ENCODE data around the gene AEBP1.
A peak's percentile ranks its signal among the peaks of the same experiment; 100 is the strongest.

Gene AEBP1

DNA sequence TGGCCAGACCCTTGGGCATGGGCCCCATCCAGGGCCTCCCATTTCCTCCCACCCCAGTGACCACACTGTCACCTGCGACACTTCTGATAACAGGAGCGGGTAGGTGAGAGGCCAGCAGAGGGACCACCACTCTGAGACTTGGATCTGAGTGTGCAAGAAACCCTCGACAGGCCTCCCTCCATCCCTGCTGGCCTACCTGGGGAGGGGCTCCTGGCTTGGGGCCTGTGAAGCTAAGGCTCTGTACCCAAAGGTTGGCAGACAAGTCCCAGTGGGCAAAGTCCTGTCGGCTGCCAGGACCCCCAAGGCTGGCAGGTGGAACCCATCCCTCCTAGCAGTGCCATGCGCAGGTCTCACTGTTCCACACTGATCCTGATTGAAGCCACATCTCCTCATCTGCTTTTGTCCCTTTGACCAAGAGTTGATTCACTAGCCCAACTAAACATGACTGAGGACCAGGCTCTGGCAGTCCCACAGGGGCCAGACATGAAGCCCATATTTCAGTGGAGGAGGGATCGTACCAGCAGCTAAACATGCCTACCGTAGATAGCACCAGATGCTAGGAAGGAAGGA is 37.6 kb upstream of the AEBP1 start:
- no peak for DNase-seq (ENCODE audit: low read depth in 2 of 2)

DNA sequence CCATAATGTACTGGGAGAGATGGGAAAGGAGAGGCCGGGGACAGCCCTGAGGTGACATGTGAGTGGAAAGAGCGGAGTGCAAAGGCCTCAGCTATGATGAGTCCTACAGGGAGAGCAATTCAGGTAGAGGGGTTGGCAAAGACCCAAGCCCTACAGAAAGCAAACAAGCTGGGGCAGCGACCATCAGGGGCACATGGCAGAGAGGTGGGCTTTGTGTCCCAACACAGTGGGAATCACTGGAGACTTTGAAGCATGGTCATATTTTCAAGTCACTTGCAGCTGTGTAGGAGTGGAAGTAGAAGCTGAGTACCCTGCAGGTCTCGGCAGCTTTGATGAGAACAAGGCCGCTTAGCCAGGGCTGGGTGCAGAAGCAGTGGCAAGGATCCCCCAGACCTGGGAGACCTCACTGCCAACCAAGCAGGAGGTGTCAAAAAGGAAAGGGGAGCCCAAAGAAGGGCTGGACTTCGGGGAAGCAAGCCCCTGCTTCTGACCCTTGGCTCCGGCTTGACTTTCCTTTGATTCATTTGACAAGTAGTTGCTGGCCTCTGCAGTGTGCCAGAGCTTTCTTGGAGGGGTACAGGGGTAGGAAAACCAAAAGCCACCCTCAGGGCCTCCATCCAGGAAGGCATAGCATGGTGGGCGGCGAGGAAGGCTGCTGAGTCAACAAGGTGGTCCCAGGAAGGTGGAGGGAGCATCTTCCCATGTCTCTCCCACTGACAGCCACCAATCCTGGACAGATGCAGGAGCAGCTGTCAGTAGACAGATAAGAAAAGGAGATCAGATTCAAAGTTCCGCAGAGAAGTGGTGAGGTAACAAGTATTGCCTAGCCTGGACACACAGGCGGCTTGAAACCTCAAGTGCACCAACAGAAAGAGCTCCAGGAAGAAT is 36.8 kb upstream of the AEBP1 start:
- DNase-seq (ENCODE audit: low read depth in 2 of 2), result no peak

DNA sequence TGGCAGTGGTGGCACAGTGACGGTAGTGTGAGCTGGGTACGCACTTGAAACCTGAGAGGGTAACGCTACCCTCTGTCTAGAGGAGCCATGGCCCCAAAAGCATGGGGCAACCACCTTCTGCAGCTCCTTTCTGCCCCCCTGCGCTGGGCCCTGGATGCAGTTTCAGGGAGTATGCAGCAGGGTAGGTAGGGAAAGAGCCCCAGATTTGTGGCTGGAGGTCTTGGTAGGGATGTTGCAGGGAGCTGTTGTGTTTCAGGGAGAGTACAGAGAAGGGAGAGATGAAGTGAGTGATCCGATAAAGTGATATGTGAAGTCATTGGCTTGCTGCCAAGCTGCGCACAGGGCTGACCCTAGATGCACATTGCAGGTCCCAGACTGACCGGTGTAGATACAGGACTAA is 36.1 kb upstream of the AEBP1 start:
- no peak for DNase-seq (ENCODE audit: low read depth in 2 of 2)

DNA sequence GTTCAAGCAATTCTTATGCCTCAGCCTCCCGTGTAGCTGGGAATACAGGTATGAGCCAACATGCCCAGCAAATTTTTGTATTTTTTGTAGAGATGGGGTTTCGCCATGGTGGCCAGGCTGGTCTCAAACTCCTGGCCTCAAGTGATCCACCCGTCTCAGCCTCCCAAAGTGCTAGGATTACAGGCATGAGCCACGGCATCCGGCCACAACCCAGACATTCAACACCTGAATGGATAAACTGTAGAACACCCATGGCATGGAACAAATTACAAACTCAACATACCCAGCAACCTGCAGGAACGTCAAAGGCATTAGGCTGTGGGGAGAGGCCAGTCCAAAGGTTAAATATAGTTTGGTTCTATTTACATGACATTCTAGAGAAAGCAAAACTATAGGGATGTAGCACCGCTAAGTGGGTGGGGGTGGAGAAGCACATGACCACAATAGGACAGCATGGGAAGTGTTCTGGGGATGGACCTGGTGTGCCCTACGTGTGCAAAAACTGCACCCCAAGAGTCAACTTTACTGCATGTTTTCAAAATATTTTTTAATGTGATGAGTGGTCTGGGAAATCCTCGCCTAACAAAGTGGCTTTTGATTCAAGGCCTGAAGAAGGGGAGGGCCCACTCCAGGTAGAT is 32.3 kb upstream of the AEBP1 start:
- DNase-seq (ENCODE audit: low read depth in 2 of 2), result no peak

DNA sequence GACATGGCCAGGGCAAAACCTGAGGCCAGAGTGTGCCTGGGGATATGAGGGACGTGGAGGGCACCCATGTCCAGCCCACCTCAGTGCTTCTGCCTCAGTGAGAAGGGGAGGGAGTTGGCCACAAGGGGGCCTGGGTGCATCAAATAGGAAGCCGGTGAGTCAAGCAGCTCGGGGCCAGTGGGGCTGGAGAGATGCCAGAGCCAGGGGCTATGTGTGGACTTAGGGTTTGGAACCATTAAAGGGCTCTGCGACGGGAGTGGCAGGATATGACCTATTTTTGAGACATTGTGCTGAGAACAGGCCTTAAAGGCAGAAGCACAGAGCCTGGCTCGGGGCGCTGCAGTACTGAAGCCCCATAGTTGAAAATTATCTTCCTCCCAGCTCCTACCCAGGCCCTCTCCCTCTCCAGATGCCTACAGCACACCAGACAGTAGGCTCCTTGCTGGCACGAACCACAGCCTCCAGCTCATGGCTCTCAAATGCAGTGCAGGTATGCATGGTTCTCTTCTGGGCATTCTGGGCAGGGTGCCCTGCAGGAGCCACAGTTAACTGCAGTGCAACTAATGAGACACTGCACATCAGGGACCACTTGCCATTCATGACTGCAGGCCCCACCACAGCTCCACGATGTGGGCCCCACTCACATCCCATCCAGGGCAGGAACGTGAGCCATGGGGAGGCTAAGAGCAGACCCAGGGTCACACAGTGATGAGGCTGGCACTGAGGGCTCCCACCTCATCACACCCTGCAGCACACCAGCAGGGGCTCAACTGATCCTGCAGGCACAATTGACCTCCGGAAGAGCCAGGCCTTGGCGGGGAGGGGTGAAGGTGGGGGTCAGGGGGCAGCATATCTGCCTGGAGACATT is 31.5 kb upstream of the AEBP1 start:
- peak in 1 of 2 donors; percentile 34 for DNase-seq (ENCODE audit: low read depth in 2 of 2)

DNA sequence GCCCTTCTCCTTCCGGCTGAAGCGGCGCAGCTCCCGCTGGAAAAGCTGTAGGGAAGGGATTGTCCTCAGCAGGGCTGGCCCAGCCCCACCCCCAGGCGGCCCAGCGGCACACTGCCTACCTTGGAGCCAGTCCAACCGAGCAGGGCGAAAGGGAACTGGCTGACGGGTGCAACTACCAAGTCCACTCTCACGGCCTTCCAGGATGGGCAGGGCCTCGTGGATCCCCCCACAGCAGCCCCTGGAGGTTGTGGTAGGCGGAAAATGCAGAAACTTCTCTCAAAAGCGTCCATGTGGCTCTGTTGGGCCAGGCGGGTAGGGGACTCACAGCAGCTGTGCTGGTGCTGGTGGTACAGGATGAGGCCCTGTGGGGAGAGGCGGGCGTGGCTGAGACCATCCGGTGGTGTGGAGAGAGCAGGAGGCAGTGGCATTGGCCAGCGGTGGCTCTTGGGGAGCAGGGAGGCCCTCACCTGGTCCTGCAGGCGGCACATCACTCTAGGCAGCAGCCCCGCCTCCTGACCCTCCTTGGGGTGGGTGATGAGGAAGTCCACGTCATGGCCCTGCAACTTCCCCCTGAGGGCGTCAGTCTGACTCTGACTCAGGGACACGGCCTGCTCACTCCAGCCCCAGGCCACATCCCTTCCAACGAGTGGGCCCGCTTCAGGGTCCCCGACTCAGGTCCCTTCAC is 30.3 kb upstream of the AEBP1 start:
- peak; percentile 52 to 57 for DNase-seq (ENCODE audit: low read depth in 2 of 2)

DNA sequence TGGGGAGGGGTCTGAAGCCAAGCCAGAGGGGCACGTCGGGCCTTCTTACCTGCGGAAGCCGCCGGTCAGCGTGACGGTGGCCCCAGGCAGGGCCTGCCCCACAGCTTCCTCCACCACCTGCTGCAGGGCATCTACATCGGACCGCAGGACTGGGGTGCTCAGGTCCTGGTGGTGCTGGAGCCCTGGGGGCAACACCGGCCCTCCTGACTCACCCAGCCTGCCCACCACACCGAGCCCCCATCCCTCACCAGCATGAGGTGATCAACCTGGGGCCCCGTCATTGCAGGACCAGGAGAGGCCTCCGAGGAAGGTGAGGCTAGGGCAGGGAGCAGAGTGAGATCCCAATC is 29.8 kb upstream of the AEBP1 start:
- no peak for DNase-seq (ENCODE audit: low read depth in 2 of 2)

DNA sequence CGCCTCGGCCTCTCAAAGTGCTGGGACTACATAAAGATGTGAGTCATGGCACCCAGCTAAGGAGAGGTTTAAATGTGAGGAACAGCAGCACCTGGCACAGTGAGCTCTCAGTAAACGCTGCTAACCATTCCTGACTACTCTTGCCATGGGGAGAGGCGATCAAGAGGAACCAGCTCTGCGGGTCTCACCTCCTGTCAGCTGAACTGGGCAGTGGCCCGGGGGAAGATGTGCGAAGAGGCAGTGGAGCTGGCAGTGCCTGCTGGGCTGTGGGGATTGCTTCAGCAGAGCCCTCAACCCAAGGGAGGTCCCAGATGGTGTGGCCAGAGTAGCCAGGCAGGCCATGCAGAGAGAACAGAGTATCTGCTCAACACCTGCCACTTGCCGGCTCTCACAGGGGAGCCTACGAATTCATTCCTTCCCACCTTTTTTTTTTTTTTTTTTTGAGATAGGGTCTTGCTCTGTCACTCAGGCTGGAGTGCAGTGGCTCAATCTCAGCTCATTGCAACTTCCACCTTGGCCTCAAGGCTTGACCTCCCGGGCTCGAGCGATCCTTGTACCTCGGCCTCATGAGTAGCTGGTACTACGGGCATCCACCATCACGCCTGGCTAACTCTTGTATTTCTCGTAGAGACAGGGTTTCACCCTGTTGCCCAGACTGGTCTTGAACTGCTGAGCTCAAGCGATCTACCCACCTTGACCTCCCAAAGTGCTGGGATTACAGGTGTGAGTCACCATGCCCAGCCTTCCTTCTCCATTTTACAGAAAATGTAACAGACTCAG is 28.7 kb upstream of the AEBP1 start:
- no peak for DNase-seq (ENCODE audit: low read depth in 2 of 2)

DNA sequence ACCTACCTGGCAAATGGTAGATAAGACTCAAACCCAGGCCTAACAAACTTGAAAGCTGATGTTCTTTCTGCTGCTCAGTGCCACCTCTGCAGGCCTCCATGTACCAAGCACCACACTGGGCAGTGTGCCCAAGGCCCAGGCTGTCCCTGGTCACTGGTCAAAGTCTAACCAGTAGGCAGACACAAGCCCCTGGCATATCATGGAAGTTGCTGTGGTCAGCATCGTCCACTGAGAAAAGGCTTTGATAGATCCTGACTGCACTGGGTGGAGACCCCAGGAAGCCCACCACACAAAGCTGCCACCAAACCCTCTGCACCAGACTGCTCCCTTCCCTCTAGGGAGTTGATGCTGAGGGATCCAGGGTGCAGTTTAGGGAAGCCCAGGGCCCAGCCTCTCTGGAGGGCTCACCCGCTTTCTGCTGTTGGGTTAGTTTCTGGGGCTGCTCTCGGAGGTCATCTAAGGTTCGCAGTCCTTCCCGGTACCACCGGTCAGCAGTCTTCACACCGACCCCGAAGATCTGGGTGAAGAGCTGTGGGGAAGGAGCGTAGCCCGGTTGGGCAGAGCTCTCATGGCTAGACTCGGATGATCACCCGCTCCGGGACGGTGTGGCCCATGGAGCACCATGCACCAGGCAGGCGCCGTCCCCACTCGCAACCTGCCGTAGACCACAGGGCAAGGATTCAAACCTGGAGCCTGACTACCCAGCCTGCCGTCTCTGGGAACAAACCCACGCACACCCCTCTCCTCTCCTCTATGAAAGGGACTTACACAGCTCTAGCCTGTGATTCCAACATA is 27.8 kb upstream of the AEBP1 start:
- no peak for DNase-seq (ENCODE audit: low read depth in 2 of 2)

DNA sequence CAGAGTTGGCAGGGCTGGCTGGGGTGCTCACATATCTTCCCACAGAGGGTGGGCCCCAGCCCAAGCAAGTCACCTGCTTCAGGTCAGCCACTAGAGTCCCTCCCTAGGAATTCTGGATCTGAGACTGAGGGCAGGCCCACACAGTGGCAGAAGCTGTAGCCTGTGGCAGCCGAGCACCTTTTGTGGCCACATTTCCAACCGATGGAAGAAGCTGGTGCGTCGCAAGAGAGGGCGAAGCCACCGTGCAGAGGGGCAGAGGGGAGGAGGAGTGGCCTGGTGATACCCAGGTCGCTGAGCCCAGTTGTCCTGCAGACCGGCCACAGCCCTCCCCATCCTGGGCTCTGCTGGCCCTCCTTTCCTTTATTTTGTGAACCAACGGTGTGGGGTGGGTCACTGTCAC is 27.1 kb upstream of the AEBP1 start:
- no peak for DNase-seq (ENCODE audit: low read depth in 2 of 2)

DNA sequence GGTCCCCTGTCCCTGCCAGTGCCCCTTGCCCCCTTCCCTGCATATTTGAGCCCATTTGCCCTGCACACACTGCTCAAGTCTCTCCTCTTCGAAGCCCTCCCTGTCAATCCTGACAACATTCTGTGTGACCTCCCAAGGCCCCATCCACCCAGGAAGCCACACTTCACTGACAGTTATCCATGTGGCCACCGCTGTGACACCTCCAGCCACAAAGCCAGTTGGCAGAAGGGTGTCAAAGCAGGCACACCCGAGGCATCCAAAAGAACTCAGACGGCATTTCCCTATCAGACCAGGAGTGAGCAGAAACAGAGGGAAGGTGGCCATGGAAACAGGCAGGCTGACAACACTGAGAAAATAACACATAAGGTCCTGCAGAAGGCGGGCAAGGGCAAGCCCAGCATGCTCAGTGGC is 26.5 kb upstream of the AEBP1 start:
- DNase-seq (ENCODE audit: low read depth in 2 of 2), result no peak

DNA sequence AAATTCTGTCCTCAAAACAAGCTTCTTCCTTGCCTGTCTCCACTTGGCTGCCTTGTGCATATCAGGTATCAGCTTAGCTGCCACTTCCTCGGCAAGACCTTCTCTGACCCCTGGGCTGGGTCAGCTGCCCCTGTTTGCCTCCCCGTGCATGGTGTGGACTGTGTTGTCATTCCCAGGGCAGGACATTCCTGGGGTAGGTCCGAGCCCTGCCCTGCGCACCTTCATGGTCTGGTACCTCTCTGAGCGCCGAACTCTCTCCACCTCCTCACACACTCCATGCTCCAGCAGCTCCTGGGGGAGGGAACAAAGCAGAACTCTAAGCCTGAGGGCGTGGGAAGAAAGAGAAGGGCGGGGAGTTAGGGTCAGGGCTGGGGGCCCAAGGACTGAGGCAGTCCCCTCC is 25.6 kb upstream of the AEBP1 start:
- no peak for DNase-seq (ENCODE audit: low read depth in 2 of 2)

DNA sequence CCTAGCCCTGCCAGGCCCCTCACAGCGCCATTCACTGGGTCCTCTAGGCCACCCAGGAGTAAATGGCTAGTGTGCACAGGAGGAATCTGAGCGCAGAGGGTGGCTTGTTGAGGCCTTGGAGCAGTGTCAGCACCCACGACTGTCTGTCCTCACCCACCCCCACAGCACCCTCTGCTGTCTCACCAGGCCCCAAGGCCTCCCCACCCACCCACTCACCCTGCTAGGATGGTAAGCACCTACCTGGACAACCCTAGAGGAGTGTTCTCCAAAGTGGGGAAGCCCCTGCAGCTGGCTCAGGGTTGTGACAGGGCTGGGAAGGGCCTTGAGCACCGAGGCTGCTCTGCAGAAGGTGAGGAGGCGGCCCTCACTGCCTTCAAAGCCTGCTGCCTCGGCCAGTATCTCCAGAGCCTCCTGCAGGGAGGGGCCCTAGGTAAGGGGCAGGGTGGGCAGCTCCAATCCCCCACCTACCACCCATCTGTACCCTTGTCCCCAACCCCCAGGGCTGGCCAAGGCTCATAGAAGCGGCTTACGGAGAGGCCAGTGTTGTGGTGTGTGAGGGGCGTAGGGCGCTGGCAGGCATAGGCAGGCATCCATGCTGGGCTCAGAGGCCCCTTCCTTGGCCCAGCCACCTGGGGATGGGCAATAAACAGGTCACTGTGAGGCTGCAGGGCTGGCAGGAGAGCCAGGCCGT is 24.7 kb upstream of the AEBP1 start:
- DNase-seq (ENCODE audit: low read depth in 2 of 2), result no peak

DNA sequence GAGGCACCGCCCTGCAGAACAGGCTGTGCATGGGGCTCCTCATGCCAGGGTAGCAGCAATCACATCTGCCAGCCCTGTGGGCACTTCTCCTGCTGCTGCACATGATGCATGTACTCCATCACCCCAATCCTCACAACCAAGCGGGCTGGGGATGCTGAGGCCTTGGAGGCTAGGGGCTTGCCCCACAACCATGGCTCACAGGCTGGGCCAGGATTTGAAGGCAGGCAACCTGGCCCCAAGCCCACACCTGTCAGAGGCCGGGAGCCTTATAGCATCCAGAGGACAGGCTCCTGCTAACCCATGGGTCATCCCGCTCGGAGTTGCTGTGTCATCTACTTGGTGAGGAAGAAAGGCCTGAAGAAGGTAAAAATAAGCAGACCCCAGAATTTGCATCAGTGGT is 24.0 kb upstream of the AEBP1 start:
- no peak for DNase-seq (ENCODE audit: low read depth in 2 of 2)

DNA sequence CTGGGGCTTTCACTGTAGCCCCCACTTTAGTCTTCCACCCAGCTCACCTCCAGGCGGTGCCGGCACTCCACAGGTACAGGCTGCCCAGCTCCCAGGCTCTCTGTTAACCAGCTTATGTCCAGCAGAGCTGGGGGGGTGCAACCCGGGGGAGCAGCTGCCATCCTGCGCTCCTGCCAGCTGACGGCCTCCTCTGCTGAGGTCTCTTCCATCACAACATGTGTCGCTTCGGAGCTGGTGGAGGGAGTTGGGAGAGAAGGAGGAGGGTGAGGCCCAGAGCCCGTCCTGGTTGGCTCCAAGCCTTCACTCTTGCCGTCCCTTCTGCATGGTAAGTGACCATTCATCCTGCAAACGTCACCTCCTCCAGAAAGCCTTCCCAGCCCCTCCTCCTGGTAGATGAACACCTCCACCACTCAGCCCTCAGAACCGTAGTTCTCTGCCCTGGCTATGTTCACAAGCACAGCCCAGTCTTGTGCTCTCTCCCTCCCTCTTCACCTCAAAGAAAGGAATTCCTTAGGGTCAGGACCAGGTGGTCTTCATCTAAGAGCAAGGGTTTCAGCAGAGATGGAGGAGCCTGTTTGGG is 23.4 kb upstream of the AEBP1 start:
- DNase-seq (ENCODE audit: low read depth in 2 of 2), result no peak

DNA sequence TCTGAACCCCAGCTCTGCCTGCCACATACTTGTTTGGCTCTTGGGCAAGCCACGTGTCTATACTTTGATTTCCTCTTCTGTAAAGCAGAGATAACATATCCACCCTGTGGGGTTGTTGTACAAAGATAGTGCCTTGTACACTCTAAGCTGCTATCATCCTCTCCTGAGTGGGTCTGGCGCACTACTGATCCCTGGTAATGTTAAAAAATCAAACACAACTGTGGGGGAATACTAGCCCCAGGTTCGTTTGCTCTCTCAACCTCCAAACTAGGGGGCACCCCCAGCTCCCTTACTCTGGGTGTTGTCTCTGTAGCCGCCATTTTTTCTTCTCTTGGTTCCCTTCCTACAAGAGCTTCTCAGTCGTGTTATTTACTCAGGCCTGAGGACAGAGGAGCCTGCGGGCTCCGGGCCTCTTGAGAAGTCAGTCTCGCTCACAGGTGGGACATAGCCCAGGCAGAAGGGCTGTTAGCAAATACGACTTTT is 22.8 kb upstream of the AEBP1 start:
- DNase-seq (ENCODE audit: low read depth in 2 of 2), result no peak

DNA sequence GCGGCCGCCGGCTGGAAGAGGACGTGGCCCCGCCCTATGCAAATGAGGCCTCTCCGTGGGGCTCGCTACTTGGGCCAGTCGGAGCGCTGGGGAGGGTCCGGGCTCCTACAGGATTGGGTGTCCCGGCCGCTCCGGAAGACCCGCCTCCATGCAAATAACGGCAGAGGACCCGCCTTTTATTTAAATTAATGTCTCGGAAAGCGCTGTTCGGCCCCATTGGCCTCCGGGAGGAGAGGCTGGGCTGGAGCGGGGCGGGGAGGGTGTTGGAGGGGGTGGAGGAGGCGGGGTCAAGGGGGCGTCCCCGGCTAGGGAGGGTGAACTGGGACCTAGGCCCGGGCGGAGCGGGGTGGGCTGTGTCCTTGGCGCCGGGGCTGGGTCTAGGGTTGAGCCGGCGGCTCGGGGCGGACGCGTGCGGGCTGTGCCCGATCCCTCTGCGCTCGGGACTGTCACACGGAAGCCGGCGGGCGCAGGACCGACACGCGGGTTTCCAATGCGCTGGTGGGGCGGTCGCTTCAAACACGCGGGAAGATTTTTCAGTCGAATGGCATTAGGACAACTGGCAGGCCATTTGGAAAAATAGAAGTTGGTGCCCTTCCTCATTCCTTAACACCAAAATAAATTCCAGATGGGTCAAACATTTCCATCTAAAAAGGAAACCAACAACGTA is 21.5 kb upstream of the AEBP1 start:
- peak; percentile 95 to 97 for DNase-seq (ENCODE audit: low read depth in 2 of 2)

DNA sequence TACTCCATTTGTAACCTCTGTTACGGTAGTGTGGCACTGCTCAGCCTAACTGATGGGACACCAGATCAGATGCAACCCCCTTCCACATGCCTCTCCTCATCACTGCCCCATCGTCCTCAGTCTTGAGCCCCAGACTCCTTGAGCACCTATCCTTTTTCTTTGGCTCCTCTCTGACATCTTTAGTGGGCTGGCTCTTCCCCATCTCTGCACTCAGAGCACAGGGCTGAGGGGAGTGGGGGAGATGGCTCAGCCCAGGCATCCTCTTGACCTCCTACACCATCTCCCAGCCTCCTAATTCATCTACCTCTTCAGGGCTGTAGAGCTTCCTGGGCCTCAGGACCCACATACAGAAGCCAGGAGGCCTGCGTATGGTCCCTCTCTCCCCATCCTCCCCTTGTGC is 20.3 kb upstream of the AEBP1 start:
- DNase-seq (ENCODE audit: low read depth in 2 of 2), result no peak
